Uterine smooth muscle cell (primary cell): ENCODE measurements around the gene GDF11. TPM values are rescaled to one million over a fixed set of nuclear protein-coding genes. Genes with fewer than 3 reads are reported as not detected.

Source experiments
- total RNA-seq: library from RNA; depleted of rRNA; stranded (reverse); fragments of >200 nt; gene quantifications from 2 replicates; pipeline ENCODE4 v1.2.3, GENCODE V29; 2014

The GDF11 gene
- total RNA-seq = 3.9 and 6.6 TPM in 2 replicates

DNA sequence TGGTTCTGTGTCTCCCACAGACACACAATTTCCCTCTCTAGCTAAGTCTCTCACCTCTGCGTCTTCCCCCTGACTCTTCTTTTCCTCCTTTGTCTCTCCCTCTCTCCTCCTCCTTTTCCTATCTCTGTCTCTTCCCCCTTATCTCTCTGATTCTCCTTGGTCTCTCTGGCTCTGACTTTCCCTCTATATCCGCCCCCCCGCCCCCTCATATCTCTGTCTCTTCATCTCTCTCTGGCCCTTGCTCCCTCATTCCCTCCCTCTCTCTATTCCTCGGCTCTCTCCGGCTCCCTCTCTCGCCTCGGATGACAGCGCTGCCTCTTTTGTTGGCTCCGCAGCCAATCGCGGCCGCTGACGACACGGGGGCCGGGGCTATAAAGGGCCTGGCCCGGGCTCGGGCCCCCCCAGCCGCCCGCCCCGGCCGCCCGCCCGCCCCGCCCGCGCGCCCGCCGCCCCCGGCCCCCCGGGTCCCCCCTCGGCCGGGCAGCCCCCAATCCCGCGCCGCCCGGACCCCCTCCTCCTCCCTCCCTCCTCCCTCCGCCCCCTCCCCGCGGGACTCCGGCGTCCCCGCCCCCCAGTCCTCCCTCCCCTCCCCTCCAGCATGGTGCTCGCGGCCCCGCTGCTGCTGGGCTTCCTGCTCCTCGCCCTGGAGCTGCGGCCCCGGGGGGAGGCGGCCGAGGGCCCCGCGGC, at the start of gene GDF11:
Gene GDF11, plus strand, starts transcription at position 404 of the 687 bp plus-strand sequence. Its CDS starts 195 bp downstream, at position 599.

DNA sequence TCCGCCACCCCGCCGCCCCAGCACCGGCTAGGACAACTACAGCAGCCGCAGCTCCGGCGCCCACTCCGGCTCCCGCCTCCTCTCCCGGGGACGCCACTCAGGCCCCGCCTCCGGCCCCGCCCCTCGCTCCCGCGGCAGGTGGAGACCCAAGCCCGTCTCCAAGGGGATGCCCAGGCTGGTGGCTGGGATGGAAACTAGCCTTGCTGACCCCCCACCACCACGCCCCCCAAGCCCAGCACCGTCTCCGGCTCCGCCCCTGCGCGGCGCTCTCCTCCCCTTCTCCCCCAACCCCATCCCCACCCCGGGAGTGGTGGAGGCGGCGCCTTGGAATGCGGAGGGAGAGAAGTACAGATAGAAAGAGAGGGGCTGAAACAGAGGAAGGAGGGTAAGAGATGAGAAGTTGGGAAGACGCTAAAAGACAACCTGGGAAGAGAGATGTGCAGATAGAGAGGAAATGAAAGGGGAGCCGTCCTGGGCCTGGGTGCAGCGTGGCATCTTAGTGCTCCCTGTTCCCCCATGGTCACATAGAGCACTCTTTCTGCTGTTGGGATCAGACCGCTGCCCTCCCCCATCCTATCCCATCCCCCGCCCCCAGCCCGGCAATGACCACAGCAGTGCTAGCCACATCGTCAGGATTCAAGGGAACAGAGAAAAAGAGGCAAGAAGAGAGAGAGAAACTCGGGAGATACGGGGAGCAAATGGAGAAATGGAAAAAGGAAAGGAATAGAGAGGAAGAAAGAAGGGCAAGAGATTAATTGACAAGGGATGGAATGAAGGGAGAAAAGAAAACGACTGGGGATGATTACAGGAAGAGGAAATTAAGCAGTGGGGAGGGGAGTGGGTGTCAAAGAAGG, 34.9 kb upstream of the GDF11 start, which contains the start of gene ITGA7:
Gene ITGA7, minus strand, starts transcription at position 64 of the 854 bp plus-strand sequence. CDS start 222 bp downstream, outside the sequence.

GRCh38 chr12:55715833-55716581, 26.9 kb upstream of the GDF11 start, which contains the start of gene BLOC1S1:
Gene BLOC1S1, plus strand, starts transcription at chr12:55716046. Its CDS starts 6 bp downstream, at chr12:55716052.

GRCh38 chr12:55720071-55720564, 22.8 kb upstream of the GDF11 start, which contains the start of gene RDH5:
Gene RDH5, plus strand, starts transcription at chr12:55720393. Its CDS starts 792 bp downstream, at chr12:55721185.

DNA sequence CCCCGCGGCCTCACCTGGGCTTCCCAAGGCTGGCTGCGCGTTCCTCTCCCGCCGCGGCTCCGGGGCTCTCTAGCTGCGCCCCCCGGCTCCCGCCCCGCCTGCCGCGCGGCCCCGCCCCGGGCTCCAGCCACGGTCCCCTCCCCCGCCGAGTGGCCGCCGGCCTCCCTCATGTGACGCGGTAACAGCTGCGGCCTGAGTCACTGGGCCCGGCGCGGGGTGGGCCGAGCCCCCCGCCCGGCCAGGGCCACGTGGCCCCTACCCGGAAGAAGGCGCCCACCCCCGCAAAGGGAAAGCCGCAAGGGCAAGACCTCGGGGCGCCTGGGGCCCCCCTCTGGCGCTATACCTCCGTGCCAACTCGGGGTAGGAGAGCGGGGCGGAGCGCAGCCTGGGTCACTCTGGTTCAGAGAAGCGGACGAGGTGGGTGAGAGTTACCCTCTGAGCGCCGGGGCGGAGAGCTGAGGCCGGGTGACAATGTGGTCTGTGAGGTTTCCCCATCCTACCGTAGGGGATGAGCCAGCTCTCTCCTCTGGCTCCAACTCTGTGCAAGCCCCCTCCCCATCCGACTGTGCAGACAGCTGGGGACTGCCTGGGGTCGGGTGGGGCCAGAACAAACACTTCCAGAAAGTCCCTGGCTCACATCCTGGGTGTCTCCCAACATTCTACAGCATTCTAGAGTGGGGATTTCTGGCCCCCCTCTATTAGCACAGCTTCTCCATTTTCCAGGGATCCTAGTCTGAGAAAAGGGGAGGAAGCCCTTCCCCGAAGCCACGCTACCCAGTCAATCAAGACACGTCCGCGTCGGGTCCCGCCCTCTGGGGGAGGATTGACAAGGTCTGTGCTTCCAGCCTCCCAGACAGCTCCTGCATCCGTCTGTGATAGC, 13.7 kb upstream of the GDF11 start, which contains the start of gene CD63:
Gene CD63, minus strand, starts transcription at position 71 of the 880 bp plus-strand sequence. CDS start 668 bp downstream, outside the sequence.

Other genes starting within 250 kb of the GDF11 start
- gene OR6C4, start 193.5 kb upstream of the GDF11 start, total RNA-seq = not detected in 2 replicates
- gene OR2AP1, start 170.7 kb upstream of the GDF11 start, total RNA-seq = not detected in 2 replicates
- gene OR10P1, start 106.2 kb upstream of the GDF11 start, total RNA-seq = not detected in 2 replicates
- gene ITGA7, start 35.2 kb upstream of the GDF11 start, total RNA-seq = 26.6 and 47.0 TPM in 2 replicates
- gene BLOC1S1, start 27.1 kb upstream of the GDF11 start, total RNA-seq = 89.5 and 92.5 TPM in 2 replicates
- gene RDH5, start 22.7 kb upstream of the GDF11 start, total RNA-seq = 11.9 and 17.7 TPM in 2 replicates
- gene CD63, start 14.1 kb upstream of the GDF11 start, total RNA-seq = 2,861 and 3,471 TPM in 2 replicates
- 101 and 113 TPM in 2 replicates for gene SARNP, start 74.6 kb downstream of the GDF11 start, total RNA-seq
- 21.9 and 26.2 TPM in 2 replicates for gene ORMDL2, start 74.9 kb downstream of the GDF11 start, total RNA-seq
- gene DNAJC14, start 86.5 kb downstream of the GDF11 start, total RNA-seq = 70.1 and 78.6 TPM in 2 replicates
- 2.7 and 5.2 TPM in 2 replicates for gene MMP19, start 99.8 kb downstream of the GDF11 start, total RNA-seq
- gene PYM1, start 184.8 kb downstream of the GDF11 start, total RNA-seq = 24.9 and 32.4 TPM in 2 replicates
- 29.8 and 32.7 TPM in 2 replicates for gene DGKA, start 188.0 kb downstream of the GDF11 start, total RNA-seq
- 0.22 and 1.5 TPM in 2 replicates for gene PMEL, start 222.9 kb downstream of the GDF11 start, total RNA-seq
- 12.2 and 28.4 TPM in 2 replicates for gene CDK2, start 223.7 kb downstream of the GDF11 start, total RNA-seq
- 41.6 and 51.5 TPM in 2 replicates for gene RAB5B, start 231.0 kb downstream of the GDF11 start, total RNA-seq